ENCODE data around the gene LIPC.
A peak's percentile ranks its signal among the peaks of the same experiment; 100 is the strongest.

The LIPC gene

DNA sequence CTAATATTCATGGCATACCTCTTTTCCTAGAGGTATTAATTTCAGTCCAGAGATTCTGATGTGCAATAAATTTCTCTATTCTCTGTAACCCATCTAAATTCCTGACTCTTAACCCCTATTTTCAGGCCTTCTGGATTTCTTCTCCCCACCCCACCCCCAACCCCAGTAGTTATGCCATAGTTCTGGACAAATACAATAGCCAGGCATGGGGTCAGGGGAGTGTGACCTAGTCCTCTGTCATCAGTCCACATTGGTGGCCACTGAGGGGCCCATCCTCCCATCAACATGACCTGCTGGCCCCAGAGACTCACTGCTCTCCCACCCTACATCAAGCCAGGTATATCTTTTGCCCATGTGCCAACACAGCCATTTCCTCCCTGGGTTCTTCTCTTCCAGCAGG is 3.8 kb upstream of the LIPC start:
- no peak for DNase-seq
- in situ Hi-C loops (cut with MboI; ENCODE audit: low pct_unique_long_range_greater_than_20kb, low sequenced_read_pairs): no loop called here

DNA sequence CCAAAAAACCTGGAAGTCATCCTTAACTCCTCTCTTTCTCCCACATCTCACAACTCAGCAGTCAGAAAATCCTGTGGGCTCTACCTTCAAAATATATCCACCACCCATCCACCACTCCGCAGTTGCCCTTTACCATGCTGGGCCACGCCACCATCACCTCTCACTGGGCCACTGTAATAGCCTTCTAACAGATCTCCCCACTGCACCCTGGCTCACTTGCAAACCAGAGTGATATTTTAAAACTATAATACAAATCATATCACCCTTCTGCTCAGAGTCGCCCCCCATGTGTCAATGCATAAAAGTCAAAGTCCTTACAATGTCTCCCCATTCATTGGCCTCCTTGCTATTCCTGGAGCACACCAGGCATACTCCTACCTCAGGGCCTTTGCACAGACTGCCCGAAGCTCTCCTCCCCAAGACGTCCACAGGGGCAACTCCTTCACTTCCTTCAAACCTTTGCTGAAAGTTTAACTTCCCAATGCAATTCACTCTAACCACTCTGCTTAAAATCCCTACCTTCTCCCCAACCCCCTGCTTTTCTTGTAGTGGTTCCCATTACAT is 1.5 kb upstream of the LIPC start:
- in situ Hi-C loops (cut with MboI; ENCODE audit: low pct_unique_long_range_greater_than_20kb, low sequenced_read_pairs): no loop called here
- DNase-seq: no peak

DNA sequence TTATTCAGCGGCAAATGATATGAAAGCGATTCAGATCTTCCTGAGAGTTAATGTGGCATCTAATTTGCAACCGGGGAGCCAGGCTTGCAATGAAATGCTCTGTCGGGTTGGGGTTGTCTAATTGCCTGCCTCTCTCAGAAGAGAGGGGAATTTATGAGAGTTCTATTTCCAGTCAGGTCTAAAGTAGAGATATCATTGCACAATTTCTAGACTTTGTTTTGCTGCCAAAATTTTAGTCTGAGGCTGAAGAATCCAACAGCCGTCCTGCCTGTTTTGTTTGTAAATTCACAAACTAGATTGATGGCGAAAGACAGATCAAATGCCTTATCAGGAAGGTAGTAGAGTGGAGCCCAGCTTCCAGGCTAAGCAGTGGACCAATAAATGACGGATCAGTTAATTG is 610 bp downstream of the LIPC start:
- in situ Hi-C loops (cut with MboI; ENCODE audit: low pct_unique_long_range_greater_than_20kb, low sequenced_read_pairs): no loop called here
- no peak for DNase-seq

DNA sequence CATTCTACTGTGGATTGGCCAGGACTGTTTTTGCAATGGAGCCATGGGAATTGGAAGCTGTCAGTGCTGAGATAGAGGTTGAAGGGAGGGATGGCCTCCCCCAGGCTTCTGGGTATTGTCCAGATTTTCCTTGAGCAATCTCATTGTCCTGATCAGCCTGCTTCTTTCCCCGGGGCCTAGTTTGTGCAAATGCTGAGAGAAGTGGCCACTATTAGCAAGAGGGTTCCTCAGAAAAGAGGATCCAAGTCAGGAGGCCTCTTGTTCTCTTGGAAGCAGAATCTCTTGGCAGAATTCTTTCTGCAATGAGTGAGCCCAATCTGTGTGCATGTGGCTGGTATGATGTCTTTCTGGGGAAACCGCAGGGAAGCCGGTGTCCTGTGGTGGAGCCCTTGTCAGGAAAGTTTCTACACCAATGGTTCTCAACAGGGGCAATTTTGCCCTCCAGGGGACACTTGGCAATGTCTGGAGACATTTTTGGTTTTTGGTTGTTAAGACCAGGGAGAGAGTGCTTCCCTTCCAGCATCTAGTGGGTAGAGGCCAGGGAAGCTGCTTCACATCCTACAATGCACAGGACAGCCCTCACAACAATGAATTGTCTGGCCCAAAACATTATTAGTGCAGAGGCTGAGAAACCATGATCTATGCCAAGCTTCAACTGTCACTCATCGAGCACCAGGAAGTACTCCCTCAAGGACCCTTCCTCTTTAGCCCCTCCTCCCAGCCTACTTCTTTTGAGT is 2.0 kb downstream of the LIPC start:
- no peak for DNase-seq

DNA sequence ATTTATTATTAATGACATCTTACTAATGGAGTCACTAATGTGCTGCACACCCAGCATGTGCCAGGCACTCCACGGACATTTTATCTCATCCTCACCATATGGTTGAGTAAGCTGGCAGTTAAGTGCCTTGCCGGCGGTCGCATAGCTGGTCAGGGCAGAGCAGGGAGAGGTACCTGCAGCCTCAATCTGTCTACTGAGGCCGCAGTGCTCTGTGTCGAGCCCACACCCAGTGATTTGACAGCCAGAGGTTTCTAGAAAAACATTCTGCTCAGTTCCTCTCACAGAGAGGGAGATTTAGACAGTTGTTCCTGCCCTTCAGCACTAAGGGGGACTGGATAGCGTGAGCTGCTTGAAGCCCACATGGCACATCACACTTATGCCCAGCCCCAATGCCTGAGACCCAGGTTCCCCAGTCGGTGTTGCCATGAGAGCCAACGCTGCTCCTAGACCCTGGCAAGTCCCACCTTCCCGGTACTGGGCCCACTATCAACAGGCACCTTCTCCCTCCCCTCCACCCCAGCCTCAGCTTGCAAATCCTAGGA is 2.6 kb downstream of the LIPC start:
- DNase-seq: no peak
- in situ Hi-C loops (cut with MboI; ENCODE audit: low pct_unique_long_range_greater_than_20kb, low sequenced_read_pairs): no loop called here

More for the DNA sequence above, 2.0 kb downstream of the LIPC start:
- in situ Hi-C loops (cut with MboI; ENCODE audit: low pct_unique_long_range_greater_than_20kb, low sequenced_read_pairs): no loop called here

DNA sequence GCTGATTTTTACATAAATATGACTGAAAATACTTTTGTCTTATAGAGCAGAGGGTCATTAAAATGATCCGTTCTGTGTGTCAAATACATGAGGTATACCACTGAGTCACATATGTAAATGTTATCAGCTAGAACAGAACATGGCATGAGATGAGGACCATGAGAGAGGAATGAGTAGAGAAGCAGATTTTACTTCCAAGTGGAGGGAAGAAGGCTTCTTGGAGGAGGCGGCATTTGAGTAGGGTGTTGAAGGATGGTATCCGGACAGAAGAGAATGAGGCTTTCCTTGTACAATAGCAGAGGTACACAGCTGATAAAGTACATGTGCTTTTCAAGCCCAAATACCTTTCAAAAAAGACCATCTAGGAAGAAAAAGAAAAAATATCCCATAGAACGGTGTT is 4.8 kb downstream of the LIPC start:
- in situ Hi-C loops (cut with MboI; ENCODE audit: low pct_unique_long_range_greater_than_20kb, low sequenced_read_pairs): no loop called here
- no peak for DNase-seq

DNA sequence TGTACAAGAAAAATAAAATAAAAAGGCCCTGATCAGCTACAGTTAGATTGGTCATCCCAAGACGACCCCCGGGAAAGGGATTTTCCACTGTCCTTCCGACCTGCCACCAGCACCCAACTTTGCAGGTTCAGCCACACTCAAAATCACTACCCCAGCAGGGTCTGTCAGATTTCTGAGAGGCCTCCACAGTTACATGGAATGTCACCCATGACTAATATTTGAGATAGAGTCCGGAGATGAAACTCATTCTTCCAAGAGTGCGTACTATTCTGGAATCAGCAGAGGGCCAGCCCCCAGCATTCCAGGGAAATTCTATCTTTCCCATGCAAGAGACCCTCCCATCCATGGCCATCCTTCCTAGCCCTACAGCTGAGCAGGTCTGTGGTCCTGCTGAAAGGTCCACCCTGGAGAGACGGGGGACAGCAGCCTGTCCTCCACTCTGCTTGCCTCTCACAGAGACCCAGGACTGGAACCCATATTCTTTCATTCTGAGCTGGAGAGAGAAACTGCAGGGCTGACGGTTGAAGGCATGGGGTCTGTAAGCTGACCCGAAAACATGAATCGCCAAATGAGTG is 5.8 kb downstream of the LIPC start:
- no peak for DNase-seq
- in situ Hi-C loops (cut with MboI; ENCODE audit: low pct_unique_long_range_greater_than_20kb, low sequenced_read_pairs): no loop called here

DNA sequence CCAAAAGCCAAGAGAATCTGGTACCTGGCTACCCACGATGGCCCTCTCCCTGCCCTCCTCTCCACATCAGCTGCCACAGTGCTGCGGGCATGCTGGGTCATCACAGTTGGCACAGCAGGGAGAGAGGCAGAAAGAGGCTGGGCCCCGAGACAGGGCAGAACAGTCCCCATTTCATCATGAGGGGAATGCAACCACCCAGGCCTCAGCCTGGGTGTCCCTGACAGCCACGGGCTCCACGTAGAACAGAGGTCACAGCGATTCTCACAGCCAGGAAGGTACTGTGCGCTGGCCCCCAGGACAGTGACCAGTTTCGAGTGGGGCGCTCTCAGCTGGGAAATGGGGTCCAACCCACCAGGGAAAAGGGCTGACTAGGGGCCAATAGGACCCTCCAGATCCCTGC is 6.3 kb downstream of the LIPC start:
- in situ Hi-C loops (cut with MboI; ENCODE audit: low pct_unique_long_range_greater_than_20kb, low sequenced_read_pairs): no loop called here
- DNase-seq: no peak

DNA sequence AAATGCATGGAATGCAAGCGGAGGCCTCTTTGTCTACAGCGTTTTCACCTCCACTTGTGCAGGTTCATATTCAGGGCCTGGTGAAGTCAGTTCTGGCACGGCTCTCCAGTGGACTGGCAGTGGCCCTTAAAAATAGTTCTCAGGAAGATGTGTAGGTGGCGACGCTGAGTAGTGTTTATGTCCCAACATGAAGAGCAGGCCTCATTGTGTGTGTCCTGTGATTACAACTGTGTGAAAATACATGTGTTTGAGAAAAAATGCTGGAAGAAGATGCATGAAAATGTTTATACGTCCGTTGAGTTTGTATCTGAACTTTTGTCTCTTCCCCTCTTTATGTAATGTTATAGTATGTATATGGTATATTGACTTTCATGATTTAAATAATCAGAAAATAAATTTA is 7.2 kb downstream of the LIPC start:
- in situ Hi-C loops (cut with MboI; ENCODE audit: low pct_unique_long_range_greater_than_20kb, low sequenced_read_pairs): no loop called here
- peak; percentile 70 for DNase-seq

DNA sequence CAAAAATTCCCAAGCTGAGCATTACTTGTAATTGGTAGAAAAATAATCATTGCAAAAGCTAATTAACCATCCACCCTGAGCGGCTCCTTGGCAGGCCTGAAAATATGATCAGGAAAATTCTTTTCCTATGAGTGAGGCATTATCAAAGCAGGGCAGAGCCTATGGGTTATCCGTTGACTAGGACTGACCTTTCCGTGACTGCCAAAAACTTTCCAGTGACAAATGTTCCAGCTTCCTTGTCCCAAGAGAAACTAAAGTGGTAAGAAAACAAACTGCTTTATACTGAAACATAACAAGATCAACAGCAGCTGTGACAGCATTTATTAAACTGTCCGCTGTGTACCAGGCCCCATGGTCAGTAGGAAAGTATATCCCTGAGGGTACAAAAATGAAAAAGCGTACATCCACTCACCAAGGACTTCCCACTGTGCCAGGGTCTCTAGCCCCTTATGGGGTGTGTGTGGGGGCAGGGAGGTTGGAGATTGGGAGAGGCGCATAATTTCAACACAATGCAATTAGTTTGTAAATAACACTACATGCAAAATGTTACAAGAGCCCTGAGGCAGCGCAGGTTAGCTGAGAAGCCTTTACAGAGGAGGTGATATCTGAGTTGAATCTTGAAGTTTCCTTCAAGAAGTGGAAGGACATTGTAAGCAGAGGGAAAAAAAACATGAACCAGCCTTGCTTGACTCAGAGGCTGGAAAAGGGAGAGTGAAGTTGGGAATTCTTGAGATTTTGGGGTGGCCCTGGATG is 8.5 kb downstream of the LIPC start:
- no peak for DNase-seq
- in situ Hi-C loops (cut with MboI; ENCODE audit: low pct_unique_long_range_greater_than_20kb, low sequenced_read_pairs): no loop called here

DNA sequence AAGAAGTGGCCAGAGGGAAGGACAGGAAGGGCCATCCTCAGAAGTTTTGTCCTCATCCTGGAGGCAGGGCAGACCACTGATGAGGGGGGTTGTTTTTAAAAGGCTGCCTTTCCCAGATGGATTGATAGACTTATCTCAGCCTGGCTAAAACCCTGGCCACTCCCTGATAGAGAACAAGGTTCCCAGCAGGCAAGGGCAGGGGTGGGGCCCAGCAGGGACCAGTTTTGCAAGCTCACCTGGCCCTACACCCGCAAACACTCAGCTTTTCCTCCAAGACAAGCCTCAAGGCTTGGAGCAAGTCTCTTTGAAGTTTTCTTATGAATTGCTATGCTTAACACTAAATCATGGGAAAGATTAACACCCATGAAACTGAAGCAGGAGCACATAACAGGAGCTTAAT is 9.1 kb downstream of the LIPC start:
- in situ Hi-C loops (cut with MboI; ENCODE audit: low pct_unique_long_range_greater_than_20kb, low sequenced_read_pairs): no loop called here

DNA sequence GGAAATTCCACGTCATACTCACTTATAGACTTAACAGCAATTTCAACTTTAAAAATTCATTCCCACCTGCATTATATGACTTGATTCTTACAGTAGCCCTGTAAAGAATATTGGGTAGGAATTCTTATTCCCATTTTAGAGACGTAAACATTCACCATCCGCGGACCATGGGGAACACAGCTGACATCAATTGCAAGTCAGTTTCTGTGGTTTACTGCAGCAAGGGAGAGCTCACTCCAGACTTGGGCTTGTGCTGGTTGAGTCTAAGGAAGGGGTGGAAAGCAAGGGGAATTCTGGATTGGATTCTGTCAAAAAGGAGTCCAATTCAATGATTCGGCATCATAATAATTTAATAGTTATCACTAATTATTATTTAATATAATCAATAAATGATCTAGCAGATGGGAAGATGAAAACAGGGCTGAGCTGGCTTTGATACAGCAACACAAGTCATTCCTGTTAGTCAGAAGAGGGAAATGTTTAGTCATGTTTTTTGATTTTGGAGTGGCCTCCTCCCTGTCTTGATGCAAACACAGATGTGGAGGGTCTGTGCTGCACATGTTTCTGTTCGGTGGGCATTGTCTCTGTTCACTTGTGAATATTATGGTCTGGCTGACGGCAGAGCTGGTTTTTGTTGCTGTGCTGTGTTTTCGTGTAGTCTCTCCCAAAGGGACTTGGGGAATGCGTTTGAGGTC is 9.7 kb downstream of the LIPC start:
- in situ Hi-C loops (cut with MboI; ENCODE audit: low pct_unique_long_range_greater_than_20kb, low sequenced_read_pairs): no loop called here

More for the DNA sequence above, 9.1 kb downstream of the LIPC start:
- no peak for DNase-seq

DNA sequence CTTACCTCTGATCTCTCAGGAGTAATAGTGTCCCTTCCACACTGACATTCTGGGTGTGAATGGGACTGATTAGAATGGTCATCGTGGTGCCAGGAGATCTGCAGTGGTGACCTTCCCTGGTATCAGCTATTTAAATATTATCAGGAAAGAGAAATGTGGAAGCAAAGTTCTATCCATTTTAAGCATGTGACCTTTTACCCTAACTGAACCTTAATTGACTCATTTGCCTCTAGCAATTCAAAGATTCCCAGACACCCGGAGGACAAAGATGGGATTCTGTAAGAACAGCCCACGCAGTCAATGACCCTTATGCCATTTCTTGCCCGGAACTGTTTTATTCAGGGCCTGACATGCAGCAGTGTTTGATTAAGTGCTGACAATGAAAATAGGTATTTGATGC is 10.3 kb downstream of the LIPC start:
- in situ Hi-C loops (cut with MboI; ENCODE audit: low pct_unique_long_range_greater_than_20kb, low sequenced_read_pairs): no loop called here
- no peak for DNase-seq

More for the DNA sequence above, 9.7 kb downstream of the LIPC start:
- DNase-seq: no peak

DNA sequence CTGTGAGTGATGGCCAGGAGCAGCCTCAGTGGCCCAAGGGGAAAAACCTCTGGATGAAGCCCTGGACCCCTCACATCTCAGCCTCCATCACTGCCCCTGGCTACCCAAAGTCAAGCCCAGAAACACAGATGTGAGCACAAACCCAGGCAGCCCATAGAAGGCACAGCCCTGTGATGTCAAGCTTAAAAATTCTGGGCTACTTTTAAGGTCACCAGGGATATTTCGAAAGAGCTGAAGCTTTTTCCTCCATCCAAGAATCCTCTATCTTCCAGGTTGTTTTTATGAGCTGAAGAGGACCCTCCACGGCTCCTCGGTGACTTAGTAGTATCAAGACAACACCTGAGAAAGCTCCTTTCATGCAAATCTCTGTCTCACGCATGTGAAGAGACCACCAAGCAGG is 11.5 kb downstream of the LIPC start:
- in situ Hi-C loops (cut with MboI; ENCODE audit: low pct_unique_long_range_greater_than_20kb, low sequenced_read_pairs): no loop called here
- DNase-seq: no peak

DNA sequence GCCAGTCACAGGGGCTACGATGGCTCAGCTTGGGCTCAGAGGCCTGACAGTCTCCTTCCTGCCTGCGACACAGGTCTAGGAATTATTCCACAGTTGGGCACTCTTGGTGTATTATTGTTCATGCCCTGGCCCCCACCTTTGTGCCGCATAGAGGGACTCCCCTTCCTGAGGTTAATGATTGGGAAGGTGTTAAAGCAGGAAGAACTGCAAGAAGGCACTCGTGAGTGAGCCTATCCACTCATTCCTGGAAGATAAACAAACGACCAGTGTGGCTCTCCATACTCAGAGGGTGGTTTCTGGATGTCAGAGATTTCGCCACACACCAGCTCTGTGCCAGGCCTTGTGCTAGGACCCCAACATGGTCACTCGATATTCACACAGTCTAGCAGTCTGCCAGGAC is 12.3 kb downstream of the LIPC start:
- in situ Hi-C loops (cut with MboI; ENCODE audit: low pct_unique_long_range_greater_than_20kb, low sequenced_read_pairs): no loop called here
- DNase-seq: no peak

DNA sequence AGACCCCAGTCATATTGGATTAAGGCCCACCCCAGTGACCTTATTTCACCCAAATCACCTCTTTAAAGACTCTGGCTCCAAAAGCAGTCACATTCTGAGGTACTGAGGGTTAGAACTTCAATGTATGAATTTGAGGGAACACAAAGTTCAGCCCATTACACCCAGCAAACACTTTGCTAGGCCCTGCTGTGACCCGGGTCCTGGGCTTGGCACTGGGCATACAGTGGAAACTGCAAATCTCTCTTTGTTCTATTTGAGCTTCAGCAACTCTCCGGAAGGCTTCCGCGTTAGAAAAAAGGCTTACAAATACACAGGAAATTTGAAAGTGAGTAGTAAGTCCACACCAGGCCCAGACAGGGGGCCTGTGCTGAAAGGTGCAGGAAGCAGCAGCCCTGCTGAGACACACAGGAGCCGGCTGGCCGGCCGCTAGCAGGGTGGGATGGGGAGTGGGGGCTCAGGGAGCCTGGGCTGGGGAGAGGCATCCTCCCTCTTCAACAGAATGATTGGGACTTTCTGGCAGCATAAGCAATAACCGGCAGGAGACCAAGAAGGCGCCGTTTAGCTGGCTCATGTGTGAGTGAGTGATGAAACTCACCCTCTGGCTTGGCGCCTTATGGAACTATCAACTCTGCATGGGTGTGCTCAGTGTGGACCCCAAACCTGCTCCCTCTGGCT is 13.0 kb downstream of the LIPC start:
- no peak for DNase-seq
- in situ Hi-C loops (cut with MboI; ENCODE audit: low pct_unique_long_range_greater_than_20kb, low sequenced_read_pairs): no loop called here

DNA sequence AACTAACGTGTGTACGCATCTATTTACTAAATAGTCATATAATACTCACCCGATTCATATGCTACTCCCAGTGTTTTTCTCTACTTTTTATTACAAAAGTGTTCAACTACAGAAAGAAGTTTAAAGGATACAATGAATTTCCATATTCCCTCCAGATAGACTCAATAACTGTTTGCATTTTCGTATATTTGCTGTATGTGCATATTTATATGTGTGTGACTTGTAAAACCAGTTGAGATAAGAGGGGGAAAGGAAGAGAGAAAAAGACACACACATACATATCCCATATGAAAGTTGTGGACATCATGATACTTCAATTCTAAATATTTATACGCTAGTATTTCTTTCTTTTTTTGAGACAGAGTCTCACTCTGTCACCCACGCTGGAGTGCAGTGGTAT is 14.1 kb downstream of the LIPC start:
- in situ Hi-C loops (cut with MboI; ENCODE audit: low pct_unique_long_range_greater_than_20kb, low sequenced_read_pairs): no loop called here
- DNase-seq: no peak

DNA sequence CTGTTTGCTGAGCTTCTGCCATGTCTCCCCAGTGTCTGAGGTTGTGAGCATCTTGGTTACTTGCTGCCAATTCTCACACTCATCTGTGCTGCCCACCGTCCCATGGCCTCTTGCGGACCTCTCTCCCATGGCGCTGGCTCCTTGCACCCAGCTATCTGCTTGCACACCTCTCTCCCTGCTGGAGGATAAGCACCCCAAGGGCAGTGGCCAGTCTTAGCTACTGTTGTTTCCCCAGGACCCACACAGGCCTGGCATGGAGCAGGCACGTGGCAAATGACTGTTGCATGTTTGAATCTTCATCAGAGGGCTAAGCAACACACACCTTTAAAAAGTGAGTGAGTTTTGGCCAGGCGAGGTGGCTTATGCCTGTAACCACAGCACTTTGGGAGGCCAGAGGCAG is 14.7 kb downstream of the LIPC start:
- in situ Hi-C loops (cut with MboI; ENCODE audit: low pct_unique_long_range_greater_than_20kb, low sequenced_read_pairs): no loop called here
- DNase-seq: no peak
